ENCODE measurements around the gene LRRC49. TPM values are rescaled to one million over a fixed set of nuclear protein-coding genes. Genes with fewer than 3 reads are reported as not detected.

LRRC49 gene, protein sequence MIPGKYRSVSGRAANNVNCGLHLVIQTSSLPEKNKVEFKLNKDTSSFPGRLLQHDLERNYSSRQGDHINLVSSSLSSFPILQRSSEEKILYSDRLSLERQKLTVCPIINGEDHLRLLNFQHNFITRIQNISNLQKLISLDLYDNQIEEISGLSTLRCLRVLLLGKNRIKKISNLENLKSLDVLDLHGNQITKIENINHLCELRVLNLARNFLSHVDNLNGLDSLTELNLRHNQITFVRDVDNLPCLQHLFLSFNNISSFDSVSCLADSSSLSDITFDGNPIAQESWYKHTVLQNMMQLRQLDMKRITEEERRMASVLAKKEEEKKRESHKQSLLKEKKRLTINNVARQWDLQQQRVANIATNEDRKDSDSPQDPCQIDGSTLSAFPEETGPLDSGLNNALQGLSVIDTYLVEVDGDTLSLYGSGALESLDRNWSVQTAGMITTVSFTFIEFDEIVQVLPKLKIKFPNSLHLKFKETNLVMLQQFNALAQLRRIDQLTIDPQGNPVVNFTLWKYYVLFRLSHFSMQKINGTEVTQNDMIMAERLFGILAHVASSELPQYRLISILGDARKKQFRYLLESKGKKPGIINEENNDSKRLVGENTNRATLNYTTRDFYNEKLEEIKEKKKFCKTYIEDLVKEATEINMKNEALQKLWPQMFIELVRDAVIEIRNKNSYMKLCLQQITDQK
- polyA plus RNA-seq (2013, experiment 1 of 2), result 5.2 TPM
- polyA plus RNA-seq (2013, experiment 2 of 2), result 5.2 TPM

GRCh38 chr15:70892002-70892911 lies at the start of gene LRRC49, which contains the start of gene THAP10:
Gene LRRC49, plus strand, starts transcription at chr15:70892826. Its CDS starts 69 bp downstream, at chr15:70892895.
Gene THAP10, minus strand, starts transcription at chr15:70892433. Its CDS starts 161 bp downstream, at chr15:70892272.
- peak within 1 kb of the TSS; percentile 79 for H3K9ac ChIP-seq (ENCODE audit: low read length)
- no peaks in the 10 kb centered on the region for H3K36me3 ChIP-seq (ENCODE audit: control insufficient read depth, insufficient read depth, low read length)
- peaks cover 3% of the 10 kb centered on the region for H3K4me1 ChIP-seq (ENCODE audit: control insufficient read depth, low read depth, low read length)
- H2BK5ac ChIP-seq (ENCODE audit: low read length), result no peak within 1 kb of the TSS
- no peaks in the 10 kb centered on the region for H3K27me3 ChIP-seq (ENCODE audit: insufficient read depth, low read length, poor library complexity)
- peak within 1 kb of the TSS; percentile 2 for H4K8ac ChIP-seq (ENCODE audit: low read depth, low read length)
- H3K79me2 ChIP-seq (ENCODE audit: control insufficient read depth, insufficient read depth, low read length), result peaks cover 2% of the 10 kb centered on the region
- H2BK120ac ChIP-seq (ENCODE audit: low read depth, low read length), result no peak within 1 kb of the TSS
- H3K4me2 ChIP-seq (ENCODE audit: low read length), result peak within 1 kb of the TSS; percentile 74
- H3K4me3 ChIP-seq (ENCODE audit: low read length), result peak within 1 kb of the TSS; percentile 63
- H4K5ac ChIP-seq (ENCODE audit: low read length), result no peak within 1 kb of the TSS
- no peak within 1 kb of the TSS for H3K4ac ChIP-seq (ENCODE audit: low read depth, low read length)
- H3K27ac ChIP-seq (ENCODE audit: low read depth, low read length), result peak within 1 kb of the TSS; percentile 61
- H2AK5ac ChIP-seq (ENCODE audit: low read length), result no peak within 1 kb of the TSS
- WGBS (ENCODE audit: extremely low coverage, insufficient coverage, low lambda C conversion rate), result no CpG with 5 or more reads among the region's 61 CpGs
- H3K79me1 ChIP-seq (ENCODE audit: low read length), result peaks cover 4% of the 10 kb centered on the region
- peak; percentile 95 for DNase-seq
- peak within 1 kb of the TSS; percentile 88 for H3K56ac ChIP-seq (ENCODE audit: low read length)
- H3K23ac ChIP-seq (ENCODE audit: low read length), result no peak within 1 kb of the TSS
- H3K18ac ChIP-seq (ENCODE audit: low read length), result no peak within 1 kb of the TSS
- H2BK15ac ChIP-seq (replicated peaks; ENCODE audit: low read depth), result no peak within 1 kb of the TSS

- Histone ChIP-seq H2BK120ac (ENCODE audit: low read depth, low read length) (no peak overlapping the region), H3K4me1 (ENCODE audit: control insufficient read depth, low read depth, low read length) (no peaks in the 10 kb centered on the region), H4K8ac (ENCODE audit: low read depth, low read length) (no peak overlapping the region), H3K79me2 (ENCODE audit: control insufficient read depth, insufficient read depth, low read length) (no peaks in the 10 kb centered on the region), H3K18ac (ENCODE audit: low read length) (no peak overlapping the region), H3K23ac (ENCODE audit: low read length) (no peak overlapping the region), H4K5ac (ENCODE audit: low read length) (no peak overlapping the region), H3K4ac (ENCODE audit: low read depth, low read length) (no peak overlapping the region), H3K9ac (ENCODE audit: low read length) (no peak overlapping the region), H3K4me2 (ENCODE audit: low read length) (no peak overlapping the region), H3K56ac (ENCODE audit: low read length) (no peak overlapping the region), H2BK15ac (replicated peaks; ENCODE audit: low read depth) (no peak overlapping the region), H3K27ac (ENCODE audit: low read depth, low read length) (no peak overlapping the region), H2BK5ac (ENCODE audit: low read length) (no peak overlapping the region), H3K79me1 (ENCODE audit: low read length) (peaks cover 2% of the 10 kb centered on the region), H3K36me3 (ENCODE audit: control insufficient read depth, insufficient read depth, low read length) (no peaks in the 10 kb centered on the region), H2AK5ac (ENCODE audit: low read length) (no peak overlapping the region), H3K4me3 (ENCODE audit: low read length) (no peak overlapping the region), H3K27me3 (ENCODE audit: insufficient read depth, low read length, poor library complexity) (no peaks in the 10 kb centered on the region)
- no CpG with 5 or more reads among the region's 6 CpGs for WGBS (ENCODE audit: extremely low coverage, insufficient coverage, low lambda C conversion rate)
- no peak for DNase-seq
Observed at GRCh38 chr15:70845602-70846360, 46.8 kb upstream of the LRRC49 start.

DNA sequence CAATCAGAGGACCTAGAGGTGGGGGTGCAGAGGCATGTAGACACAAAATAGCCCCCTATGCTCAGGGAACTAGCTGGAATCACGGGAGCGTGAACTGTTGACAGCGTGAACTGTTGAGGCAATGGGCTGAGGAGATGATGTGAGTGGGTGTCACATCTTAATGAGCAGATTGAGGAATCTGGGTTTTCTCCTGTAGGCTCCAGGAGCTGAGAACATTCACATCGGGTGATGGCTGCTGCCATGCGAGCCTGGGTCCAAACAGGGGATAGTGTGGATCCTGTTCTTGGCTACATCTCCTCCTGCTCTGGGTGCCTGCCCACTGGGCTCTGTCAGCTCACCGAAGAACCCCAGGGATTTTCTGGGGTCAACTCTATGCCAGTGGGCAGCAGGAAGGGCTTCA lies 40.7 kb upstream of the LRRC49 start:
- Histone ChIP-seq H3K9ac (ENCODE audit: low read length) (no peak overlapping the region), H3K4ac (ENCODE audit: low read depth, low read length) (no peak overlapping the region), H2BK15ac (replicated peaks; ENCODE audit: low read depth) (no peak overlapping the region), H3K27ac (ENCODE audit: low read depth, low read length) (no peak overlapping the region), H3K79me1 (ENCODE audit: low read length) (peaks cover 2% of the 10 kb centered on the region), H4K5ac (ENCODE audit: low read length) (no peak overlapping the region), H3K27me3 (ENCODE audit: insufficient read depth, low read length, poor library complexity) (no peaks in the 10 kb centered on the region), H3K36me3 (ENCODE audit: control insufficient read depth, insufficient read depth, low read length) (no peaks in the 10 kb centered on the region), H3K4me1 (ENCODE audit: control insufficient read depth, low read depth, low read length) (no peaks in the 10 kb centered on the region), H4K8ac (ENCODE audit: low read depth, low read length) (no peak overlapping the region), H3K4me3 (ENCODE audit: low read length) (no peak overlapping the region), H2BK5ac (ENCODE audit: low read length) (no peak overlapping the region), H3K18ac (ENCODE audit: low read length) (peak overlapping the region; percentile 16), H2AK5ac (ENCODE audit: low read length) (no peak overlapping the region), H3K23ac (ENCODE audit: low read length) (no peak overlapping the region), H3K56ac (ENCODE audit: low read length) (no peak overlapping the region), H2BK120ac (ENCODE audit: low read depth, low read length) (no peak overlapping the region), H3K79me2 (ENCODE audit: control insufficient read depth, insufficient read depth, low read length) (peaks cover 1% of the 10 kb centered on the region), H3K4me2 (ENCODE audit: low read length) (no peak overlapping the region)
- DNase-seq, result no peak
- WGBS (ENCODE audit: extremely low coverage, insufficient coverage, low lambda C conversion rate), result no CpG with 5 or more reads among the region's 6 CpGs

GRCh38 chr15:70852501-70853317 lies 39.9 kb upstream of the LRRC49 start:
- Histone ChIP-seq H2AK5ac (ENCODE audit: low read length) (no peak overlapping the region), H3K79me2 (ENCODE audit: control insufficient read depth, insufficient read depth, low read length) (peaks cover 1% of the 10 kb centered on the region), H3K79me1 (ENCODE audit: low read length) (peaks cover 2% of the 10 kb centered on the region), H3K4me3 (ENCODE audit: low read length) (no peak overlapping the region), H3K4ac (ENCODE audit: low read depth, low read length) (no peak overlapping the region), H3K18ac (ENCODE audit: low read length) (peak overlapping the region; percentile 21), H3K56ac (ENCODE audit: low read length) (no peak overlapping the region), H3K23ac (ENCODE audit: low read length) (no peak overlapping the region), H3K4me2 (ENCODE audit: low read length) (peak overlapping the region; percentile 85), H3K27ac (ENCODE audit: low read depth, low read length) (peak overlapping the region; percentile 12), H4K5ac (ENCODE audit: low read length) (no peak overlapping the region), H2BK5ac (ENCODE audit: low read length) (no peak overlapping the region), H2BK15ac (replicated peaks; ENCODE audit: low read depth) (no peak overlapping the region), H2BK120ac (ENCODE audit: low read depth, low read length) (no peak overlapping the region), H3K36me3 (ENCODE audit: control insufficient read depth, insufficient read depth, low read length) (no peaks in the 10 kb centered on the region), H3K27me3 (ENCODE audit: insufficient read depth, low read length, poor library complexity) (no peaks in the 10 kb centered on the region), H3K9ac (ENCODE audit: low read length) (peak overlapping the region; percentile 31), H4K8ac (ENCODE audit: low read depth, low read length) (no peak overlapping the region), H3K4me1 (ENCODE audit: control insufficient read depth, low read depth, low read length) (no peaks in the 10 kb centered on the region)
- DNase-seq, result no peak
- no CpG with 5 or more reads among the region's 11 CpGs for WGBS (ENCODE audit: extremely low coverage, insufficient coverage, low lambda C conversion rate)

Measured in mesendoderm (in vitro differentiated cells).